Testis (tissue), 3 donors: ENCODE measurements around the gene CDH2. TPM values are rescaled to one million over a fixed set of nuclear protein-coding genes. Genes with fewer than 3 reads are reported as not detected.

Experiments
- DNase-seq: peaks from one replicate; pipeline ENCODE4 v3.0.0-alpha.2; 2019
- H3K27ac ChIP-seq, 2 donors: fragments of 200-600 bp; sonication (generic); one replicate each; pipeline ENCODE4 v1.5.1; 2019
- H3K27me3 ChIP-seq: fragments of 200-600 bp; sonication (generic); one replicate; pipeline ENCODE4 v1.5.1; 2019
- H3K36me3 ChIP-seq: fragments of 200-600 bp; sonication (generic); one replicate; pipeline ENCODE4 v1.5.1; 2017; ENCODE audit warnings: low read depth; ENCODE audit errors: missing control alignments
- H3K4me1 ChIP-seq: fragments of 200-600 bp; sonication (generic); one replicate; pipeline ENCODE4 v1.5.1; 2019
- H3K4me3 ChIP-seq, 2 donors: fragments of 200-600 bp; sonication (generic); one replicate each; pipeline ENCODE4 v1.5.1; 2017 to 2019
- H3K9me3 ChIP-seq: fragments of 200-600 bp; sonication (generic); one replicate; pipeline ENCODE4 v1.5.1; 2017
- CTCF ChIP-seq, 3 experiments: fragments of 450-650 bp in 2 of 3; fragments of 200-600 bp in 1 of 3; sonication (generic) in 1 of 3; IDR thresholded peaks; one replicate each; pipeline ENCODE4 v1.5.1; 2016 to 2019; ENCODE audit warnings: antibody characterized with exemption in 3 of 3, mild to moderate bottlenecking in 2 of 3, moderate library complexity in 1 of 3
- POLR2A ChIP-seq: fragments of 450-650 bp; IDR thresholded peaks from one replicate; pipeline ENCODE4 v1.6.1; 2017; ENCODE audit warnings: antibody characterized with exemption, mild to moderate bottlenecking, moderate library complexity
- WGBS, 2 donors: methylation state at CpG; one replicate each; pipeline ENCODE4 v1.1.5; 2018; 5-methylcytosine and 5-hydroxymethylcytosine counted together
- intact Hi-C: fragments of 100-400 bp; cut with DNase I; formaldehyde crosslinking; loops from one replicate; pipeline ENCODE4 v1.15.1; 2023; ENCODE audit warnings: low total_unique reads
- polyA plus RNA-seq: library from polyadenylated mRNA; stranded (reverse); fragments of 350-450 nt; fragmentation: Illumina TruSeq; extraction: RNeasy Lipid Tissue Mini Kit (QIAGEN cat#74804); gene quantifications from one replicate; pipeline ENCODE4 v1.2.3, GENCODE V29; 2014; ENCODE audit warnings: low read depth, low replicate concordance; ENCODE audit not compliant: insufficient read depth
- total RNA-seq, 2 donors: library from RNA; depleted of rRNA; stranded (reverse); fragments of >200 nt; gene quantifications; one replicate each; pipeline ENCODE4 v1.2.3, GENCODE V29; 2016

The CDH2 gene
- total and polyA plus RNA-seq, 3 donors from 2014 or later: 98.6 to 165 (median 128) TPM

- Histone ChIP-seq H3K27ac (no peak overlapping the region), H3K36me3 (no peaks in the 10 kb centered on the region), H3K9me3 (no peaks in the 10 kb centered on the region), H3K4me3 (no peak overlapping the region), H3K27me3 (no peaks in the 10 kb centered on the region), H3K4me1 (no peaks in the 10 kb centered on the region)
- DNase-seq: no peak
- intact Hi-C loops: no loop called here
- no peak for TF ChIP-seq CTCF (IDR thresholded peaks at IDR 0.05)
- no peak for TF ChIP-seq POLR2A
- 96 to 97% methylated on average over 3 of the region's 3 CpGs for WGBS, 2 donors
These were observed 137.2 kb downstream of the CDH2 start for GRCh38 chr18:28039691-28040090.

GRCh38 chr18:28039078-28039477 is 137.9 kb downstream of the CDH2 start:
- 86 to 90% methylated on average over 5 of the region's 5 CpGs for WGBS, 2 donors
- Histone ChIP-seq H3K36me3 (no peaks in the 10 kb centered on the region), H3K9me3 (no peaks in the 10 kb centered on the region), H3K27me3 (no peaks in the 10 kb centered on the region), H3K4me1 (no peaks in the 10 kb centered on the region), H3K27ac (no peak overlapping the region), H3K4me3 (no peak overlapping the region)
- intact Hi-C loops: no loop called here
- no peak for DNase-seq
- TF ChIP-seq POLR2A (no peak), CTCF (IDR thresholded peaks at IDR 0.05) (no peak)

GRCh38 chr18:28036488-28036887 is 140.4 kb downstream of the CDH2 start:
- no peak for DNase-seq
- intact Hi-C loops: no loop called here
- Histone ChIP-seq H3K9me3 (no peaks in the 10 kb centered on the region), H3K27ac (no peak overlapping the region), H3K4me3 (no peak overlapping the region), H3K27me3 (no peaks in the 10 kb centered on the region), H3K36me3 (no peaks in the 10 kb centered on the region), H3K4me1 (no peaks in the 10 kb centered on the region)
- TF ChIP-seq CTCF (IDR thresholded peaks at IDR 0.05) (no peak), POLR2A (no peak)
- 68 to 80% methylated on average over 5 of the region's 5 CpGs for WGBS, 2 donors

GRCh38 chr18:28034567-28034966 is 142.4 kb downstream of the CDH2 start:
- Histone ChIP-seq H3K4me3 (no peak overlapping the region), H3K36me3 (no peaks in the 10 kb centered on the region), H3K4me1 (no peaks in the 10 kb centered on the region), H3K9me3 (no peaks in the 10 kb centered on the region), H3K27ac (no peak overlapping the region), H3K27me3 (no peaks in the 10 kb centered on the region)
- WGBS, 2 donors: 80 to 86% methylated on average over 5 of the region's 5 CpGs
- TF ChIP-seq POLR2A (no peak), CTCF (IDR thresholded peaks at IDR 0.05) (no peak)
- intact Hi-C loops: no loop called here
- DNase-seq: no peak

GRCh38 chr18:28032177-28032576 is 144.8 kb downstream of the CDH2 start:
- H3K4me3 ChIP-seq: no peak overlapping the region
- TF ChIP-seq CTCF (IDR thresholded peaks at IDR 0.05): no peak
- no peak for TF ChIP-seq POLR2A
- no peaks in the 10 kb centered on the region for H3K9me3 ChIP-seq
- H3K27me3 ChIP-seq: no peaks in the 10 kb centered on the region
- no peaks in the 10 kb centered on the region for H3K36me3 ChIP-seq
- H3K27ac ChIP-seq: no peak overlapping the region
- no peaks in the 10 kb centered on the region for H3K4me1 ChIP-seq
- 74 to 78% methylated on average over 2 of the region's 2 CpGs for WGBS, 2 donors
- DNase-seq: no peak
- intact Hi-C loops: no loop called here
